ENCODE measurements around the gene DBNDD2.

DBNDD2 gene, protein sequence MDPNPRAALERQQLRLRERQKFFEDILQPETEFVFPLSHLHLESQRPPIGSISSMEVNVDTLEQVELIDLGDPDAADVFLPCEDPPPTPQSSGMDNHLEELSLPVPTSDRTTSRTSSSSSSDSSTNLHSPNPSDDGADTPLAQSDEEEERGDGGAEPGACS

DNA sequence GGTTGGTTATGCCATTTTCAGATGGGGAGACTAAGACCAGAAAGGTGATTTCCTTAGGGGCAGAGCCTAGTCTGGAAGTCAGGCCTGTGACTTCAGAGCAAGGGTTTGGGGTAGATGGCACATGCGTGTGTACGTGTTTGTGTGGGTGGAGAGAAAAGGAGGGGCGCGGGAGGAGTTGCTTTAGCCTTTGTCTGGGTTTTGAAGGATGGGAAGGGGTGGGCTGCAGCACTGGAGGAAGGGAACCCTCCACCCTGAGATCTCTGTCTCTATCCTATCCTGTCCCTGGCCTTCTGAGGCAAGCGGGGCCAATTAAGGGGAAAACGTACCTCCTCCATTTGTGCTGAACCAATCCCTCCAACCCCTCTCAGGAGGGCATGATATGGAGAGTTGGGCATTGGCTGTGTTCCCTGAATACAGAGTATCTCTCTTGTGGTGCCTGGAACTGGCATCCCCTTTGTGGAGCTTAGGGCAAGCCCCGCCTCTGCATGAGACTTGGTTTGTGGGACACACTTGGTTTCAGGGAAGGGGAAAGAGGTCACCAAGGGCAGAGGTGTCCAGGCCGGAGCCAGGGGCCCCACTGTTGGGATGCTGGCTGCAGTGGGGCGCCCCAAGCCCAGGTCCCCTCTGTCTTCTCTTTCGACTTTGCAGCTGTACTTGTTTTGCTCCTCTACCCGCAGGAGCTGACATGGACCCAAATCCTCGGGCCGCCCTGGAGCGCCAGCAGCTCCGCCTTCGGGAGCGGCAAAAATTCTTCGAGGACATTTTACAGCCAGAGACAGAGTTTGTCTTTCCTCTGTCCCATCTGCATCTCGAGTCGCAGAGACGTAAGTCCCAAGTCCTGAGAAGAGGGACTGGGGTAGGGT lies at the start of gene DBNDD2:
TSS of gene DBNDD2 (plus strand) at position 507 of the 863 bp plus-strand sequence. CDS start at position 686, 179 bp downstream.
- no peak for DNase-seq

DNA sequence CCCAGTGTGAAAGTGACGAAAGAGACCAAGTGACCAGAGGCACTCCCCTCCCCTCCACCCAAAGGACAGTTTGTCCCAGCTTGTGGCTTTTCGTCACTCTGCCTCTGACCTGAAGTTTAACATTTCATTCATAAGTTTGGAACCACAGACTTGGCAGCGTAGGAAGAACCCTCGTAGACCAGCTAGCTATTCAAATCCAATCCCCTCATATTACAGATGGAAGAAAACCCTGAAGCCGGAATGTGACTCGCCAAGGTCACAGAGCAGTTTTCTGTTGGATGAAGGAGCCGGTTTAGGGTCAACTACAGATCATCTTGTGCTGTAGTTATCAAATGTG lies 49.1 kb upstream of the DBNDD2 start:
- no peak for DNase-seq

DNA sequence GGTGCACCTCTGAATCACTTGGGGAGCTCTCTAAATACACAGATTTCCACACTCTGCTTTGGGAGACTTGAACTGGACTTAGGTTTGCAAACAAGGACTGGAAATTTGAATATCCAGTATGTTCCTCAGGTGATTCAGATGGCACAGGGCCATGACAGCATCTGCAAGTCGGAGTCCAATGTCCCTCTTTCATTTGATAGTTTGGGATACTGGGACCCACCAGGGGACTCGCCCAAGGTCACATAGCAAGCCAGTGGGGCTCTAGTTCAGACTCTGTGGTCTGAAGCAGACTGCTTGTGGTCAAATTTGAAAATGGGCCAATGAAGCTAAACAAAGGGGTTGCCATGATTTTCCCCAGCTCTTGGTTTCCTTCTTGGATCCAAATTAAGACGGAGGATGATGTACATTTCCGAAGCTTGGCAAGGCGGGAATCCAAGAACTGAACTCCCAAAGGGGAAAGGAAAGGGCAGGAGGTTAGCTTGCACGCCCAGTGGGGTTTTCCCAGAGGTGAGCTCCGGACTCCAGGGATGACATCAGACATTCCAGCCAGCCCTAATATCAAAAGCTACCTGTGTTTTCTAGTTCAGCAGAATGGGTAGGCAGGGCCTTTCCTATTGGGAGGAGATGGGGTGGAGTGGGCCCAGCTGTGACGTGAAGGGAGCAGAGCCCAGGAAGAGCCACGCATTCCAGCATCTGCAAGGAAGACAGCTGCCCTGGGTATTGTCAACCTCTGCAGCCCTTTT lies 48.5 kb upstream of the DBNDD2 start:
- DNase-seq: no peak

DNA sequence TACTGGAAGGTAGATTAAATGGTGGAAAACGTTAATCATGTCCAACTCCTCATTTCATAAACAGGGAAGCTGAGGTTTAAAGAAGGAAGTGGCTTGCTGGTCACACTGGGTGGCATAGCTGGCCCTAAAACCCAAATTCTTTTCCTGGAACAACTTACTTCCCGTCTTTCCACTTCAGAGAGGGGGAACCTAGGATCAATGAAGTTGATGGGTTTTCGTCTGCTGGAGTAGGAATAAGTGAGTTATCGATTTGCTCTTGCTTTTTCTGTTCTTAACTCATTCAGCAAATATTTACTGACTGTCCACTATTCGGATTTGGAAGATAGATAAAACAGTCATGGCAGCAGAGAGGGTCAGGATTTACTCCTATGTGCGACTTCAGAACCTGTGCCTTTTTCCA lies 46.3 kb upstream of the DBNDD2 start:
- no peak for DNase-seq

DNA sequence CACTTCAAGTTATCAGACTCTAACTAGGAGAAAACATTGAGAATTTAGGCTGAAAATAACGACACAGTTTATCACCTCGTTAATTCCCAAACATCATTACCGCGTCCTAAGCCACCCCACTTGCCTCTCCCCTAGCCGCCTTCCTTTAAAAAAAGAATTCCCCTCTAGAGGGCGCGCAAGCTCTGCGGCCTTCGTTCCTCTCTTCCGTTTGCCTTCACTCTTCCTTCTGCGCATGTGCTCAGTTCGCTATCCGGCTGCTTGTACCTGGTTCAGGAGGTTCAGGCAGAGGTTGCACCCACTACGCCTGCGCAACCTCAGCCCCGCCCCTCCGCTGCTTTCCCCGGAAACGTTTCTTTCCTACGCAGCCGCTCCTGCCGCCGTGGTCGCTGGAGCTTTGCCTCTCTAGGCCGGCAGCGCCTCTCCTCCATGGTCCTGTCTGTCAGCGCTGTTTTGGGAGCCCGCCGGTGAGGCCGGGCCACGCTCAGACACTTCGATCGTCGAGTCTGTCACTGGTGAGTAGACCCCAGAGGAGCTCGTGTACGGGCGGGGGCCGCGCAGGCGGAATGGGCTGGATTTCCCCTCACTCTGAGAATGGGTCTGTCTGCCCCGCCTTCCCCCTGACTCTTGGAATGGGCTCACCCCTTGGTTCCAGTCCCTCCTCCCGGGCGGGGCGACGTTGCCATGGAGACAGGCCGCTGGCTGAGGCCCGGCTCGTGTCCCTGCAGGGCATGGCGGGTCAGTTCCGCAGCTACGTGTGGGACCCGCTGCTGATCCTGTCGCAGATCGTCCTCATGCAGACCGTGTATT lies 45.1 kb upstream of the DBNDD2 start, which contains the start of gene SYS1:
TSS of gene SYS1 (plus strand) at position 353 of the 807 bp plus-strand sequence. CDS start at position 729, 376 bp downstream.
- peak; percentile 98 for DNase-seq

DNA sequence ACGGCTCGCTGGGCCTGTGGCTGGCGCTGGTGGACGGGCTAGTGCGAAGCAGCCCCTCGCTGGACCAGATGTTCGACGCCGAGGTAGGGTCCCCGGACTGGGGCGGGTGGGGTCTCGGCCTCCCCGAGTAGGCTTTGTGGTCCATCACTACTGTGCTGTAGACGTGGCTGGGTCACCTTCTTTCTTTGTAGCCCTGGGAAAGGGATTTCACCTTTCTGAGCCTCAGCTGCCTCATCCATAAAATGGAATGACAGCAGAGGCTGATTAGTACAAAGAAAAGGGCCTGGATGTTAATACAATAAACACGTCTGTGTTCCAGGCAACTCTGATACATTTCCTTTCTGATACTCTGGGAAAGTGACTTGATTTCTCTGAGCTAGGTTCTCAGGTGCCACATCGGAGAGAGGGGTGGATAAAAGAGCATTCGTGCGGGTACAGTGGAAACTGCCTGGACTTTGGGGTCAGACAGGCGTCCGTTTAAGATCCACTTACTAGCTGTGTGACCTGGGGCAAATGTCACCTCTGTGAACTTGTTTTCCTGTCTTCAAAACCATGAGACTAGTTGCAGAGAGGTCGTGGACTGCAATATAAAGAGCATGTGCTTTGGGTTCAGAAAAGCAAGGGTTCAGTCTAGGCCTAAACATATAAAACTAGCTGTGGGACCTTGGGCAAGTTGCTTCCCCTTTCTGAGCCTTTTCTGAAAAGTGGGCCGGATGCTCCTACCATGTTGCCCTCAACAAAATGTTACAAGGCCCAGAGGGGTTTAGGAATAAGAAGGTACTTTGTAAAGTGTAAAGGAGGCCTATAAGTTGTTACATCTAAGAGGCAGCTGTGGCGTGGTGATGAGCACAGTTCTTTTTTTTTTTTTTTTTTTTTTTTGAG lies 44.2 kb upstream of the DBNDD2 start:
- no peak for DNase-seq

DNA sequence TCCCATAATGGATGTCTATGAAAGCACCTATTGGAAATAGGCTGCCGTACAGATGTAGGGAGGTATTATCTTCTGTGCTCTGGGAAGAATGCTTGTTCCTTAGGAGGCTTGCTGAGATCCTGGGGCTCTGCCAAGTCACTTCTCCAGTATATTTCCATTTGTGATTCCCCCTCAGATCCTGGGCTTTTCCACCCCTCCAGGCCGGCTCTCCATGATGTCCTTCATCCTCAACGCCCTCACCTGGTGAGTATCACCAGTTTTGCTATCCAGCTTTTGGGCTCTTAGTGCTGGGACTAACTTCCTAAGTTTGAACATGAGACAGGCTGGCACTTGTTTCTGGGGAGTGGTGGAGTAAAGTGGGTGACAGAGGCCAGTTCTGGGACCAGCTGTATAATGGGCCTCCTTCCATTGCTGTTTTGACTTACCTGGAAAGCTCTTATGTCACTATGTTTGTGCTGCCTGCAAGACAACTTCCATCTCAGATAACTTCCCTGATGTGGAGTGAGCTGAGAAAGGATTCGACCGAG lies 42.6 kb upstream of the DBNDD2 start:
- DNase-seq: no peak

DNA sequence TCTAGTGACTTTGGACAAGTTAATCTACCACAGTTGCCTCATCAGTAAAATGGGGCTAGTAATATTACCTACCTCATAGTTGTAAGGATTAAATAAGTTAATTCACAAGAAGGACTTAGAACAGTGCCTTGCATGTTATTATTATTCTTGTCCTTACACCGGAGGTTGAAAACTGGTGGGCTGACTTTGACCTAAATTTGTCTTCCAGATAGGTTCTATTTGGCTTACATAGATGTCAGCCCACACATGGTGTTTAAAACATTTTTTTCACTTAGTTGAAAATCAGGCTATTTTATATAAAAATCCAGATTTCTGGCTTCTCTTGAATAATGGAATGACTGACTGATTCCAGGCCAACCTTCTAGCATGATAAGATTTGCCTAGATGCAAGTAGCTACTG lies 41.9 kb upstream of the DBNDD2 start:
- no peak for DNase-seq

DNA sequence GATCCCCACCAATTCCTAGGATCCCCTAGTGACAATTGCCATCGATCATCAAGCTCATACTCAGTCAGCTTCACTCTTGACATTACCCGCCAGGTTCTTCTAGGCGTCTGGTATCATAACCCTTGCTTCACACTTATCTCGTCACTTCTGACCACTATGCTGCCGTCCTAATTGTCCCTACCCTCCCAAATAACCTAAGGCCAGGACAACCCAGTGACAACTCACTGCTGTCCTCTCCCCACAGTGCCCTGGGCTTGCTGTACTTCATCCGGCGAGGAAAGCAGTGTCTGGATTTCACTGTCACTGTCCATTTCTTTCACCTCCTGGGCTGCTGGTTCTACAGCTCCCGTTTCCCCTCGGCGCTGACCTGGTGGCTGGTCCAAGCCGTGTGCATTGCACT lies 41.5 kb upstream of the DBNDD2 start:
- no peak for DNase-seq

DNA sequence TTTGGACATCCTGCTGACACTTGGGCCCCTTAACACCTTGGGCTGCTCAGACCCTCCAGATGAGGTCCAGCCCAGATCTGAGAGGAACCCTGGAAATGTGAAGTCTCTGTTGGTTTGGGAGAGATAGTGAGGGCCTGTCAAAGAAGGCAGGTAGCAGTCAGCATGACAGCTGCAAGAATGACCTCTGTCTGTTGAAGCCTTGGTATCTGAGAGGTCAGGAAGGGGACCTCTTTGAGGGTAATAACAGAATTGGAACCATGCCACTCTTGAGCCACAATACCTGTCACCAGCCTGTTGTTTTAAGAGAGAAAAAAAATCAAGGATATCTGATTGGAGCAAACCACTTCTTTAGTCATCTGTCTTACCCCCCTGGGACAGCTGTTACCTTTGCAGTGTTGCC lies 41.0 kb upstream of the DBNDD2 start:
- DNase-seq: no peak

DNA sequence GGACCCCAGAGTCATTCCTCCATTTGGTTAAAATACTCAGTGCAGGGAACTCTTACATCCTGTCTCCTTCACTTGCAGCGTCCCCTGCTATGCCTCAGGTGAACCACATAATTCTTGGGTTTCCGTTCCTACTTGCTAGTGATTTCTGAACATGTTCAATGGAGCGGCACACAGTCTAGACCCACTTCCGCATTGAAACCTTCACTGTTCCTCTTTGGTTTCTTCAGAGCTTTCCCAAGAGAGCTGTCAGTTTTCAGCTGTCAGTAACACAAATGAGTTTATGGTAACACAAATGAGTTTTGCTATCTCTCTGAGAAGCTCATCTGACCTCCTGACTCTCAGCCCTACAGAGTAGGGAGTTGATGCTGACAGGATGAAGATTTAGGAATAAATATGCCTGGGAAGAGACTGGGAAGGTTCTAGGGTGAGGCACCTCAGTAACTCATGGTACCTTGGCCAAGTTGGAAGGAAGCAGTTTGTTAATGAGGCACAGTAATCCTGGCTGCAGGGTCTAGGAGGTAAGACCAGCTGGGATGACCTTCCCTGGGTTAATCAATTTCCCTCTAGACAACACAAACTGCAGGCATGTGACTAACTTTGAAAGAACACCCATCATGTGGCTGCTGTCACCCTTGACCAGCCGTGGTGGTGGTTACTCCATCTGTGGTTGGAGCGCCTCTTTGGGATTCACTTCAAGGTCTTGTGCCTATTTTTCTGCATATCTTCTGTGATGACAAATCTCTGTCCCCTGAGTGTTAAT lies 39.7 kb upstream of the DBNDD2 start:
- DNase-seq: peak; percentile 25

DNA sequence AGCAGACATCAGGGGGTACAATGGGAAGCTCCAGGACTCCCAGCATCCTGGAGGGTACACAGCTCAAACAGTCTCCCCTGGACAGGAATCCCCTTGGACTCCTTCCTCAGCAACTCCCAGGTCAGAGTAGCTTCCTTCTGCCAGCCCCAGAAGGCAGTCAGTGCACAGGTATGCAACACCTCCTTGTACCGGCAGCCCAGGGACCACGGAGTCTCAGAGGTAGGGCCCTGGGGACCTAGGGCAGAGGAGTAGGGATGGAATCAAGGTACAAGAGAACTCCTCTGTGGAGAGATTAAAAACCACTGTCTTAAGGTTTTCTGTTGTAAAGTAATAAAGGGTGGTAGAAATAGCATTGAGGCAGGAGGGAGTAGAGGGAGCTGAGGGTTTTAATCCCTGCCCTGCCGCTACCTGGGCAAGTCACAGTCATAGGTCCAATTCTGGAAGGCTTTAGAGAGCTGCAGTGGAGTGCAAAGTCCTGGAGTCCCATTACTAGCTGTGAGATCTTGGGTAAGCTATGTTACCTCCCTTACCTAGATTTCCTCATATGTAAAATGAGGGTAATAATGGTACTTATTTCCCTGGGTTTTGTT lies 37.4 kb upstream of the DBNDD2 start:
- no peak for DNase-seq

DNA sequence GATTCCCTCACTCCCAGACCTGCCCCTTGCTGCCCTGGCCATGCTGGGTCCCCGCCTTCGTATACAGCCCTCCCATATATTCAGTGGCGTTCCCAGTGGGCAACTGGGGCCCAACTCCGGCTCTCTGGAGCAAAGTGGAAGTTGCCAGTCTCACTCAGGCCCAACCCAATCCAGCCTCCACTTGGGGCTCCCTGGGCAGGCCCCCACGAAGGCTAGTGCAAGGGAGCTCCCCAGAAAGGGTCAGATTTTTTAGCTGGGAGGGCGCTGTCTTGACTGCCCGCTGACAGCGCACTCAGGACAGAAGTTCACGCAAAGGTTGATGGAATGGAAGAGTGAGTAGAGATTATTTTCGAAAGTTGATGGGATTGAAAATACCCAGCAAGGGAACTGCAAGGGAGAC lies 35.8 kb upstream of the DBNDD2 start:
- no peak for DNase-seq

DNA sequence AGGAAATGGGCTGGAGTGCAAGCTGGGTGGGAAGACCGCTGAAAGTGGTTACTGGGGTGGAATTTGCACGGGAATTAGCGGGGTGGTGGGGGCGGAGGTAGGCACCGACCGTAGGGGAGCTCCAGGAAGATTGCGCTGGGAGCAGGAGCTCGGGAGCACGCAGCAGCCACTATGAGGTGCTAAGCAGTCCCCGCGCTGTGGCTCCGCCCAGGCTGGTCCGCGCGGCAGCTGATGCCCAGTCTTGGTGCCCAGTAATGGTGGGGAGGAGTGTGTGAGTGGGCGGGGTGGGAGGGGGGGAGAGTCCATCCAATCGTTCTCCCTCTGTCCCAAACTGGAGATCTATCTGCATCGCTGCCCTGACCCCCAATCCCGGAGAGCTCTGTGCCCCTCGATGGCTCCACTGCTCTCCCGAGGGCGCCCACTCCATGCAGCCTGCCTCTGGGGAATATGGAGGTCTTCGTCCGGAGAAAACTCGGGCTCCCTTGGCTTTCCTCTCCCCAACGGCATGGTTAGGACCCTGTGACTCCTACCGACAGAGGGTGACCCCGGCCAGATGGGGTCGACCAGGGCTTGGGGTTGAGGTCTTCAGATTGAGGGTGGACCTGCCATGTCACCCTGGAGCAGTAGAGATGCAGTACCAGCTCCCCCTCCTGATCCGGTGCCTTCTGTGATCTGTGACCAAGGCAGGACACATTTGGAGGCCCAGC lies 35.3 kb upstream of the DBNDD2 start:
- DNase-seq: no peak

DNA sequence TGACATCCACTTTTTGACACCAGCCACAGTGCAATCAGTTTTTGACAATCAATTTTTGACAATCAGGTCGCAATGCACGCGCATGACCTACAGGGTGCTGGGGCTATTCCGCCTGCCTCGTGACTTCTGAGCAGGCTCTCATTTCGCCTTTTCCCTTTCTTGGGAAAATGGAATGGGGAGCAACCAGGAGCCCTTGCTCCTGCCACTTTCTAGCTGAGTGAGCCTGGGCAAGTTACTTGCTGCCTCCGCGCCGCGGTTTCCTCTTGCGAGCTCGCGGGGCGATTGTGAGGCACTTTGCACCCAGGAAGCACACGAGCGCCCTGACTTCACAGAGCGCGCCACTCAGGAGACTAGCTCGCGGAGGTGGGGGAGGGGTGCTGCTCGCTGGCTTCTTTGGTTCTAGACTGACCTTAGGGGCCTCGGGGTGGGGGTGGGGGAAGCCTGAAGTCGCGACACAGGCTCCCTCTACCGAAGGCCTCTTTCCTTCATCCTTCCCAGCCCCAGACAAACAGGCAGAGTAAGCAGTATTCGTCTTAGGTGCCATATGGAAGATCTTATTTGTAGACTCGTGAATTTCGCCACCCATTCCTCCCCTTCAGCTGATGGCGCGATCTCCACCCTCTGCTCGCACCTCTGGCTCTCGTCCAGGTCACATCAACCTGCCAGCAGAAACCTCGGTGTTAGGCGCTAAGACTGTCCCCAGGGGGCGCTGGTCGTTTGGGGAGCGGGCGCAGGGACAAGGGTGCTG lies 34.6 kb upstream of the DBNDD2 start:
- peak; percentile 86 for DNase-seq

DNA sequence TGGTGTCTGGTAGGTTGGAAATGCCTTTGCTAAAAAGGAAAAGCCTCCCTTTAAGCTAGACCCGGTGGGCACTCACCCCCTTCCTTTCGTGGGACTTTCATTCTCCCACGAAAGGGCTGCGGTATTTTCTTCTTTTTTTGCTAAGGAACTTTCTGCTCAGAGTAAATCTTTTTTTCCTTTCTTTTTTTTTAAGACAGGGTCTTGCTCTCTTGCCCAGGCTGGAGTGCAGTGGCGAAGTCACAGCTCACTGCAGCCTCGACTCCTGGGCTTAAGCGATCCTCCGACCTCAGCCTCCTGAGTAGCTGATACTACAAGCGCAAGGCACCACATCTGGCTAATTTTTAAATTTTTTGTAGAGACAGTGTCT lies 34.0 kb upstream of the DBNDD2 start:
- no peak for DNase-seq

DNA sequence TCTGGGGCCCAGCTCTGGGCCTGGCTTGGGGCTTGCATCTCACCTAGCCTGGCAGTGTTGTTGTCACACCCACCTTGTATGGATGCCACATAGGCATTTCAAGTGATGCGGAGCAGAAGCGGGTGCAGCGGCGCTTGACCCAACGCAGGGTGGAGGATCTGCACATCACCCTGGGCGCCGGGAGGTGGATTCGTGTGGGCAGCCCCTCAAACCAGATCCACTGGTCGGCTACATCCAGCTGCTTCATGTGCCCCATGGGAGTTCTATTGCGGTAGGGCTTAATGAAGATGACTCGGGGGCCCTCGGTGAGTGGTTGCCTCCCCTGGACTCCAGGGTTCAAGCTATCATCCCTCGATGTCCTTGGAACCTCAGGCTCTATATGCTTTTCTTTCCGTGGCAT lies 33.1 kb upstream of the DBNDD2 start:
- no peak for DNase-seq

DNA sequence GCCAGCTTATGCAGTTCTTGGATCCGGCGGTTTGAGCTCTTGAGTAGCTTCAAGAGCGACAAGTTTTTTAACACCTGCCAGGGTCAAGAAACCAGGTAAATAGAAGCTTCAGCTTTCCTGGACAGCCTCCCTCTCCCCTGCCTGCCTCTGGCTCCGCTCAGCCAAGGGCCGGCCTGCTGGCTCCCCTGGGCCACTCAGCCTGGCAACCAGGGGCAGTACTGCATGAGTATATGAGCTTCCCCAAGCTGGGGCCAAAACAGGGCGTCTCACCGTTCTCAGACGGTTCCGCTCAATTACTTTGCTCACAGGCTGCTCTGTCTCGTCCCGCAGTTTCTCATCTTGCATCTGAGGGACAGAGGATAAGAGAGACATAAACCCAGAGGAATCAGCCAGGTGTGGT lies 30.8 kb upstream of the DBNDD2 start:
- DNase-seq: no peak

DNA sequence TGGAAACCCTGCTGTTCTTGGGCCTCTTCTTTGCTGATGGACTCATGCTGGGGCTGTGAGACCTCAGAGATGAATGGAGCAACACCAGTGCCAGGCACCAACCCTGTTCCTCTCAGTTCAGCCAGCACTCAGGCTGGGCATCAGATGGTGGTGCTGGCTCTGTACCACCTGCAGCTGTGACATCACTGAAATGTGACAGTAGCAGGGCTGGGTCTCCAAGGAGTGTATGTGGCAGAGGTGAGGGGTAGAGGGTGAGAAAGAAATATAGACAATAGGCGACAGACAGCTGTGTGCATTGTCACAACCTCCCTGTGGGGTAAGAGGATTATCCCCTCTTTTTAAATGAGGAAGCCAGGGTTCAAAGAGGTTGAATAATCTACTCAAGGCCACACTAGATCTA lies 29.9 kb upstream of the DBNDD2 start, which contains the start of gene TP53TG5:
TSS of gene TP53TG5 (minus strand) at position 135 of the 400 bp plus-strand sequence. CDS start at position 46, 89 bp downstream.
- DNase-seq: no peak
